Fibroblast of the aortic adventitia (primary cell): ENCODE results near the gene CHD2. TPM values are rescaled to one million over a fixed set of nuclear protein-coding genes. Genes with fewer than 3 reads are reported as not detected.

Source experiments
- DNase-seq: peaks from one replicate; pipeline ENCODE4 v3.0.0-alpha.2; 2010; ENCODE audit warnings: low read depth
- H3K4me3 ChIP-seq: 2 replicates; pipeline ENCODE4 v1.5.1; 2011; ENCODE audit warnings: low read depth, mild to moderate bottlenecking, control low read depth, low read length, moderate library complexity
- CTCF ChIP-seq: IDR thresholded peaks from 2 replicates; pipeline ENCODE4 v1.5.1; 2011; ENCODE audit warnings: mild to moderate bottlenecking, low read length, control low read depth, inconsistent platforms; ENCODE audit not compliant: insufficient read depth
- total RNA-seq: library from RNA; depleted of rRNA; stranded (reverse); fragments of >200 nt; gene quantifications from 2 replicates; pipeline ENCODE4 v1.2.3, GENCODE V29; 2012; ENCODE audit warnings: low replicate concordance

CHD2 gene
- total RNA-seq, 1 donor: 83.7 TPM

- H3K4me3 ChIP-seq: no peak overlapping the region
- no peak for DNase-seq
- TF ChIP-seq CTCF: no peak
Observed at GRCh38 chr15:93043621-93044300, 143.6 kb downstream of the CHD2 start.

DNA sequence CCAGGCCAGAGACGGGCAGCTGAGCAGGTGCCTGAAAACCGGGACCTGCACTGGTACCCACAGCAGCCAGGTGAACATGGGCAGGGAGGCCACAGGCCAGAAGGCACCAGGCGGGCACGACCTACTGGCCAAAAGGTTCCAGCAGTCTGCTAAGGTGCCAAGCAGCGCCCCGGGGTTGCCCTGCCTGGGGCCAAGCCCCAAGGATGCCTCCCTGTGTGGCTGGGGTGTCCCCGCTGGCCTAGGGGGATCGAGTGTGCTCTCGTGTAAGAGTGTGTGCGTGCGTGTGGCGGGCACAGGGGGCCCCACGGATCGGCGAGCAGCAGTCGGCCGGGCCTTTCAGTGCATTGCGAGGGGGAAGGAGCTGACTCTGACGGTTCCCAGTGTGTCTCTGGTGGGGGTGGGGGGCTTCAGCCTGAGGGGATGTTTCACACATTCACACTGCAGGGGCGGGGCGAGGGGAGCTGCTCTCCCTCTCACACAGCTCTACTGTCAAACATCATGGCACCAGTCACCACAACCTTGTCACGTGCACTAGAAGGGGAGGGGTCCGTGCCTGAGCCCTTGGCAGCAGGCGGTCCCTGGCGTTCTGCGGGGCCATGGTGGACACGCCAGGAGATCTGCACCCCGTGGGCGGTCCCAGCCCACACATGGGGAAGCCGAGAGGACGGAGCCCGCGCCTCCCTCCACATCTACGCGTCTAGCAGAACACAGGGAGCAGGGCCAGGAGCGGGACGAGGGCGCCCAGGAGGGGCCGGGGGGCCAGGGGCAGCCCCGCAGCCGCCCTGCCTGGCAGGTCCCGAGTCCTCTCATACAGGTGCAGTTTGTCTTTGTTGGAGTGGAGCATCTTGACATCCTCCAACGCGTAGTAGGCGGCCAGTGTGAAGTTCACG is 144.4 kb downstream of the CHD2 start:
- H3K4me3 ChIP-seq: no peak overlapping the region

GRCh38 chr15:93045191-93045785 is 145.2 kb downstream of the CHD2 start:
- no peak overlapping the region for H3K4me3 ChIP-seq
- no peak for DNase-seq
- no peak for TF ChIP-seq CTCF

More for the DNA sequence above, 144.4 kb downstream of the CHD2 start:
- TF ChIP-seq CTCF: no peak
- DNase-seq: no peak

- DNase-seq: no peak
- no peak overlapping the region for H3K4me3 ChIP-seq
- TF ChIP-seq CTCF: no peak
Observed at GRCh38 chr15:93046120-93046519, 146.0 kb downstream of the CHD2 start.

DNA sequence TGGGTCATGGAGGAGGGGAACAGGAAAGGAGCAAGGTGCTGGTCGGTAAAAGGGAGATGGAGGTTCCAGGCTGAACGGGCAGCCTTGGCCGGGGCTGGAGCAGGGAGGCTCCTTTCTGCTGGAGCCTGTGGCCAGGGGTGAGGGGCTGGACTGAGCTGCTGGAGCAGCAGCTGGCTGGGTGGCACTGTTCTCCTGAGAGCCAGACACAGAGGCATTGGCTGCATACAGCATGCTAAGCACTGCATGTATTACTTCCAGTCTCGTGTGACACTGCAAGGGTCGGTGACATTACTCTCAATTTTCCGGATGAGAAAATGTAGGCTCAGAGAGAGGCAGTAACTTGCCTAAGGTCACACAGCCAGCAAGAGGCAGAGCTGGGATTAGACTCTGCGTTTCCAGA is 146.6 kb downstream of the CHD2 start:
- H3K4me3 ChIP-seq: no peak overlapping the region
- DNase-seq: no peak
- no peak for TF ChIP-seq CTCF

- TF ChIP-seq CTCF: no peak
- no peak for DNase-seq
- H3K4me3 ChIP-seq: no peak overlapping the region
Observed at GRCh38 chr15:93047621-93048425, 147.7 kb downstream of the CHD2 start.
